Endothelial cell (in vitro differentiated cells): ENCODE results near the gene JAZF1. TPM values are rescaled to one million over a fixed set of nuclear protein-coding genes. Genes with fewer than 3 reads are reported as not detected.

Source experiments
- DNase-seq: peaks from one replicate; pipeline ENCODE4 v3.0.0; 2021; ENCODE audit warnings: low spot score
- H3K27ac Mint-ChIP-seq: one replicate; pipeline ENCODE4 v1.8.0; 2021; ENCODE audit warnings: mixed read lengths, inconsistent platforms; ENCODE audit not compliant: unreplicated experiment
- H3K27me3 Mint-ChIP-seq: one replicate; pipeline ENCODE4 v1.8.0; 2021; ENCODE audit warnings: mild to moderate bottlenecking, moderate library complexity, mixed read lengths, inconsistent platforms; ENCODE audit not compliant: unreplicated experiment
- H3K36me3 Mint-ChIP-seq: one replicate; pipeline ENCODE4 v1.8.0; 2021; ENCODE audit warnings: mild to moderate bottlenecking, low read depth, mixed read lengths, inconsistent platforms; ENCODE audit not compliant: unreplicated experiment
- H3K4me1 Mint-ChIP-seq: one replicate; pipeline ENCODE4 v1.8.0; 2021; ENCODE audit warnings: mild to moderate bottlenecking, mixed read lengths, inconsistent platforms; ENCODE audit not compliant: unreplicated experiment
- H3K4me3 Mint-ChIP-seq: one replicate; pipeline ENCODE4 v1.8.0; 2021; ENCODE audit warnings: mild to moderate bottlenecking, mixed read lengths, inconsistent platforms; ENCODE audit not compliant: unreplicated experiment
- H3K9me3 Mint-ChIP-seq: one replicate; pipeline ENCODE4 v1.8.0; 2021; ENCODE audit warnings: mixed read lengths, inconsistent platforms; ENCODE audit not compliant: unreplicated experiment
- CTCF ChIP-seq: fragments of 200-600 bp; sonication (generic); IDR thresholded peaks from one replicate; pipeline ENCODE4 v1.5.0; 2021; ENCODE audit warnings: antibody characterized with exemption; ENCODE audit not compliant: unreplicated experiment
- total RNA-seq: library from RNA; stranded (reverse); fragmentation: NEBNext Ultra II Directional; extraction: Animal tissue kit (Norgen Biotek cat#: 25700); gene quantifications from one replicate; pipeline ENCODE4 v1.2.1, GENCODE V29; 2021; ENCODE audit not compliant: unreplicated experiment

JAZF1 gene
- total RNA-seq, 1 donor from 2014 or later: 8.5 TPM

GRCh38 chr7:28211006-28211405, 30.4 kb upstream of the JAZF1 start:
- Mint-ChIP-seq H3K9me3 (no peaks in the 10 kb centered on the region), H3K27me3 (peaks cover 2% of the 10 kb centered on the region), H3K4me3 (no peak overlapping the region), H3K36me3 (no peaks in the 10 kb centered on the region), H3K27ac (no peak overlapping the region), H3K4me1 (no peaks in the 10 kb centered on the region)
- DNase-seq: no peak
- TF ChIP-seq CTCF: no peak

- Mint-ChIP-seq H3K36me3 (no peaks in the 10 kb centered on the region), H3K4me1 (no peaks in the 10 kb centered on the region), H3K4me3 (no peak overlapping the region), H3K27ac (no peak overlapping the region), H3K9me3 (no peaks in the 10 kb centered on the region), H3K27me3 (no peaks in the 10 kb centered on the region)
- no peak for DNase-seq
- no peak for TF ChIP-seq CTCF
Measured at GRCh38 chr7:28208506-28208905, 27.9 kb upstream of the JAZF1 start.

GRCh38 chr7:28207486-28208158, 27.0 kb upstream of the JAZF1 start:
- no peak for TF ChIP-seq CTCF

GRCh38 chr7:28205506-28205905, 24.9 kb upstream of the JAZF1 start:
- H3K27ac Mint-ChIP-seq: no peak overlapping the region
- no peak overlapping the region for H3K4me3 Mint-ChIP-seq
- H3K27me3 Mint-ChIP-seq: no peaks in the 10 kb centered on the region
- H3K9me3 Mint-ChIP-seq: no peaks in the 10 kb centered on the region
- no peak for TF ChIP-seq CTCF
- no peaks in the 10 kb centered on the region for H3K36me3 Mint-ChIP-seq
- H3K4me1 Mint-ChIP-seq: no peaks in the 10 kb centered on the region
- DNase-seq: no peak

More at GRCh38 chr7:28207486-28208158, 27.0 kb upstream of the JAZF1 start:
- no peak overlapping the region for H3K27ac Mint-ChIP-seq
- no peaks in the 10 kb centered on the region for H3K9me3 Mint-ChIP-seq
- H3K4me1 Mint-ChIP-seq: no peaks in the 10 kb centered on the region
- DNase-seq: no peak
- H3K36me3 Mint-ChIP-seq: no peaks in the 10 kb centered on the region
- no peaks in the 10 kb centered on the region for H3K27me3 Mint-ChIP-seq
- H3K4me3 Mint-ChIP-seq: no peak overlapping the region

- H3K9me3 Mint-ChIP-seq: no peaks in the 10 kb centered on the region
- H3K4me3 Mint-ChIP-seq: no peak overlapping the region
- no peak overlapping the region for H3K27ac Mint-ChIP-seq
- H3K4me1 Mint-ChIP-seq: no peaks in the 10 kb centered on the region
- no peaks in the 10 kb centered on the region for H3K36me3 Mint-ChIP-seq
- no peaks in the 10 kb centered on the region for H3K27me3 Mint-ChIP-seq
- TF ChIP-seq CTCF: no peak
- DNase-seq: no peak
Measured at GRCh38 chr7:28203508-28204240, 23.1 kb upstream of the JAZF1 start.
